ENCODE results near the gene ALMS1. TPM values are rescaled to one million over a fixed set of nuclear protein-coding genes. Genes with fewer than 3 reads are reported as not detected.

Gene ALMS1
- total and polyA plus RNA-seq, 2 experiments from 2014 or later, result 4.6 to 14.5 TPM

DNA sequence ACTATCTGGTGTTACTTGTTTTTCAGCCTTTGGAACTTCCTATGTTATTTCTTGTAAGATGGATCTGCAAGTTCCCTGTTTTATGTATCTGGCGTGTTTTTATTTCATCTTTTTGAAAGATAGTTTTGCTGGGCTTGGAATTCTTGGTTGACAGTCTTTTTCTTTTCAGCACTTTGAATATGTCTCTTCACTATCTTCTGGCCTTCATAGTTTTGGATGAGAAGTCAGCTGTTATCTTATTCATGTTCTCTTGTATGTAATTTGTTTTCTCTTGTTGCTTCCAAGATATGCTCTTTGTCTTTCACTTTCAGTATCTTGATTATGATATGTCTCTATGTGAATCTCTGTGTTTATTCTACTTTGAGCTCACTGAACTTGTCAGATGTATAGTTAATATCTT is 50.4 kb downstream of the ALMS1 start:
- Histone ChIP-seq H3K36me3 (replicated peaks; ENCODE audit: insufficient read depth, low read depth) (no peaks in the 10 kb centered on the region), H4K20me1 (ENCODE audit: insufficient read depth, poor library complexity, severe bottlenecking) (no peaks in the 10 kb centered on the region), H3K9me3 (ENCODE audit: low read depth) (peaks cover 8% of the 10 kb centered on the region), H3K27me3 (no peaks in the 10 kb centered on the region), H2AFZ (no peak overlapping the region), H3K4me3 (no peak overlapping the region), H3K4me2 (no peak overlapping the region), H3K79me2 (no peaks in the 10 kb centered on the region), H3K9me2 (replicated peaks; ENCODE audit: insufficient read depth) (no peaks in the 10 kb centered on the region), H3K4me1 (ENCODE audit: insufficient read depth) (no peaks in the 10 kb centered on the region), H3K27ac (no peak overlapping the region)
- DNase-seq (ENCODE audit: low spot score), result no peak
- no peak for TF ChIP-seq CTCF (IDR thresholded peaks at IDR 0.05; ENCODE audit: poor library complexity)
- no peak for TF ChIP-seq EZH2phosphoT487 (IDR thresholded peaks at IDR 0.05; ENCODE audit: low read depth, severe bottlenecking, unreplicated experiment)
- TF ChIP-seq EZH2 (IDR thresholded peaks at IDR 0.05; ENCODE audit: borderline replicate concordance), result no peak
- 100% methylated on average over 1 of the region's 1 CpG for WGBS (ENCODE audit: low lambda C conversion rate, missing lambda C conversion rate)

DNA sequence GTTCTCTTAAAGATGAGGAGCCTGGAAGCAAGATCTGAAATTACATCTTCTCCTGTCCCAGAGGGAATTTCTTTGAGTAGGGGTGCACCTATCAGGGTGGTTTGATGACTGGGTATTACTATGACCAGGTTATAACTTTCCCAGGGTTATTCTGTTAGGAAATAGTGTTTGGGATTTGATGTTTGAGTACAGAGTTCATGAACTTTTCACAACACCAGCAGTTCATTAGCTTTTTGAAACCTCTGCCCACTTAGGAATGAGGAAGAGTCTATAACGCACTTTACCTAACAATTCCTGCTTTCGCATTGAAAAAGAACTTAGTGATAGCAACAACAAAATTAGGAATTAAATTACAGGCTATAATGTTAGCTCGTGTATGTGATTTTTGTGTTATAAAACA is 58.6 kb downstream of the ALMS1 start:
- no peaks in the 10 kb centered on the region for H3K9me3 ChIP-seq (ENCODE audit: low read depth)
- H4K20me1 ChIP-seq (ENCODE audit: insufficient read depth, poor library complexity, severe bottlenecking), result no peaks in the 10 kb centered on the region
- H3K27ac ChIP-seq, result no peak overlapping the region
- H3K4me1 ChIP-seq (ENCODE audit: insufficient read depth), result no peaks in the 10 kb centered on the region
- no peak overlapping the region for H2AFZ ChIP-seq
- H3K27me3 ChIP-seq, result no peaks in the 10 kb centered on the region
- no peak for DNase-seq (ENCODE audit: low spot score)
- no peak overlapping the region for H3K4me3 ChIP-seq
- peak overlapping the region; percentile 3 for H3K4me2 ChIP-seq
- H3K79me2 ChIP-seq, result no peaks in the 10 kb centered on the region
- TF ChIP-seq CTCF (IDR thresholded peaks at IDR 0.05; ENCODE audit: poor library complexity) (no peak), EZH2 (IDR thresholded peaks at IDR 0.05; ENCODE audit: borderline replicate concordance) (no peak), EZH2phosphoT487 (IDR thresholded peaks at IDR 0.05; ENCODE audit: low read depth, severe bottlenecking, unreplicated experiment) (no peak)
- WGBS (ENCODE audit: low lambda C conversion rate, missing lambda C conversion rate), result 73% methylated on average over 3 of the region's 3 CpGs
- H3K36me3 ChIP-seq (replicated peaks; ENCODE audit: insufficient read depth, low read depth), result no peaks in the 10 kb centered on the region
- H3K9me2 ChIP-seq (replicated peaks; ENCODE audit: insufficient read depth), result no peaks in the 10 kb centered on the region

DNA sequence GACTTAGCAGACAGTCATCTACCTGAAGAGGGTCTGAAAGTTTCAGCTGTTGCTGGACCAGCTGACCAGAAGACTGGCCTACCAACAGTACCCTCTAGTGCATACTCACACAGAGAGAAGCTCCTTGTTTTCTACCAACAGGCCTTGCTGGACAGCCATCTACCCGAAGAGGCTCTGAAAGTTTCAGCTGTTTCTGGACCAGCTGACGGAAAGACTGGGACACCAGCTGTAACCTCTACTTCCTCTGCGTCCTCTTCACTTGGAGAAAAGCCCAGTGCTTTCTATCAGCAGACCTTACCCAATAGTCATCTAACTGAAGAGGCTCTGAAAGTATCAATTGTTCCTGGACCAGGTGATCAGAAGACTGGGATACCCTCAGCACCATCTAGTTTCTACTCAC is 63.2 kb downstream of the ALMS1 start:
- Histone ChIP-seq H4K20me1 (ENCODE audit: insufficient read depth, poor library complexity, severe bottlenecking) (no peaks in the 10 kb centered on the region), H3K36me3 (replicated peaks; ENCODE audit: insufficient read depth, low read depth) (no peaks in the 10 kb centered on the region), H3K79me2 (no peaks in the 10 kb centered on the region), H3K4me2 (no peak overlapping the region), H3K9me3 (ENCODE audit: low read depth) (no peaks in the 10 kb centered on the region), H3K27ac (no peak overlapping the region), H3K4me1 (ENCODE audit: insufficient read depth) (no peaks in the 10 kb centered on the region), H3K9me2 (replicated peaks; ENCODE audit: insufficient read depth) (no peaks in the 10 kb centered on the region), H3K27me3 (no peaks in the 10 kb centered on the region), H2AFZ (no peak overlapping the region), H3K4me3 (no peak overlapping the region)
- TF ChIP-seq EZH2 (IDR thresholded peaks at IDR 0.05; ENCODE audit: borderline replicate concordance) (no peak), EZH2phosphoT487 (IDR thresholded peaks at IDR 0.05; ENCODE audit: low read depth, severe bottlenecking, unreplicated experiment) (no peak), CTCF (IDR thresholded peaks at IDR 0.05; ENCODE audit: poor library complexity) (no peak)
- WGBS (ENCODE audit: low lambda C conversion rate, missing lambda C conversion rate), result 97% methylated on average over 3 of the region's 3 CpGs
- no peak for DNase-seq (ENCODE audit: low spot score)

DNA sequence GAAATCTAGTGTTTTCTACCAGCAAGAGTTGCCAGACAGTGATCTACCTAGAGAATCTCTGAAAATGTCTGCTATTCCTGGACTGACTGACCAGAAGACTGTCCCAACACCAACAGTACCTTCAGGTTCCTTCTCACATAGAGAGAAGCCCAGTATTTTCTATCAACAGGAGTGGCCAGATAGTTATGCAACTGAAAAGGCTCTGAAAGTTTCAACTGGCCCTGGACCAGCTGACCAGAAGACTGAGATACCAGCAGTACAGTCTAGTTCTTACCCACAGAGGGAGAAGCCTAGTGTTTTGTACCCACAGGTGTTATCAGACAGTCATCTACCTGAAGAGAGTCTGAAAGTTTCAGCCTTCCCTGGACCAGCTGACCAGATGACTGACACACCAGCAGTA is 63.8 kb downstream of the ALMS1 start:
- DNase-seq (ENCODE audit: low spot score), result no peak
- Histone ChIP-seq H3K27ac (no peak overlapping the region), H3K9me2 (replicated peaks; ENCODE audit: insufficient read depth) (no peaks in the 10 kb centered on the region), H3K36me3 (replicated peaks; ENCODE audit: insufficient read depth, low read depth) (no peaks in the 10 kb centered on the region), H3K4me3 (no peak overlapping the region), H3K27me3 (no peaks in the 10 kb centered on the region), H4K20me1 (ENCODE audit: insufficient read depth, poor library complexity, severe bottlenecking) (no peaks in the 10 kb centered on the region), H3K4me2 (no peak overlapping the region), H3K79me2 (no peaks in the 10 kb centered on the region), H3K4me1 (ENCODE audit: insufficient read depth) (no peaks in the 10 kb centered on the region), H2AFZ (no peak overlapping the region), H3K9me3 (ENCODE audit: low read depth) (no peaks in the 10 kb centered on the region)
- TF ChIP-seq CTCF (IDR thresholded peaks at IDR 0.05; ENCODE audit: poor library complexity) (no peak), EZH2phosphoT487 (IDR thresholded peaks at IDR 0.05; ENCODE audit: low read depth, severe bottlenecking, unreplicated experiment) (no peak), EZH2 (IDR thresholded peaks at IDR 0.05; ENCODE audit: borderline replicate concordance) (no peak)

All from hepatocyte (in vitro differentiated cells).